ENCODE data around the gene ZNF22. TPM values are rescaled to one million over a fixed set of nuclear protein-coding genes. Genes with fewer than 3 reads are reported as not detected.
A peak's percentile ranks its signal among the peaks of the same experiment; 100 is the strongest.

ZNF22 gene
- total RNA-seq, 1 experiment from 2014 or later = 29.9 TPM

DNA sequence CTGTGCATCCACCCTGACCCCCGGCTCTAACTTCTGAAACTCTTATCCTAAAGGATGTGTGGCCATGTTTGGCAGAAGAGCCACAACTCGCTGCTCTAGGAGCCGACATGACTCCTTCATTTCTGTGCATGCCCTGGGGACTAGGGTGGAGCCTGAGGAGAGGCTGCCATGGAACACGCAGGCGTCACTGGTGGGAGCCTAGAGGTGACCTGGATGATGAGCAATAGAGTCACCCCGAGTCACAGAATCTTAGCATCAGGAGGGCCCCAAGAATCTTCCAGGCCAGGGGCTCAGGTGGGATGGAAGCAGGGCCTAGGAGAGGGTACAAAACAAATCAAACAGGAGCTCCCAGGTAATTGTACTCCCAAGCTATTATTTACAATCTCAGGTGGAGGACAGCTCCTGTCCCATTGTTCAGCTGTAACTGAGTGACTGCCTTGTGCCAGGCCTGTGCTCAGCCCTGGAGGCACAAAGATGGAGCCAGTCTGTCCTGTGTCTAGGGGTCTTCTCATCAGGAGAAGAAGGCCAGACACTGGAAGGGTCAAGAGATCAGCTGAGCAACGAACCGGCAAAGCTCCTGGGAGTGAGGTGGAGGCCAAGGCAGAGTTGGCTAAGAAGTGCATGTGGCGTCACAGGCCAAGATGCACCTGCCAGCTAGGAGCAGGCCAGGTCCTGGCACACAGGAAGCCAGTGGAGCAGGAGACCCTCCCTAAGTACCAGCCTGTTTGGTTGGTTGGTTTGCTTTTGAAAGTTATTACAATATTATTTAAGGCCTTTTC lies 5.8 kb upstream of the ZNF22 start:
- no peaks in the 10 kb centered on the region for H4K20me1 ChIP-seq (ENCODE audit: insufficient read depth)
- H3K4me3 ChIP-seq = no peak overlapping the region
- H3K9me3 ChIP-seq (ENCODE audit: insufficient read depth, low read depth) = no peaks in the 10 kb centered on the region
- no peaks in the 10 kb centered on the region for H3K36me3 ChIP-seq (ENCODE audit: low read depth)
- H2AFZ ChIP-seq = peak overlapping the region; percentile 53; the same call in 1 of the 2 replicates
- H3K9me2 ChIP-seq (ENCODE audit: insufficient read depth) = no peaks in the 10 kb centered on the region
- no peaks in the 10 kb centered on the region for H3K79me2 ChIP-seq (ENCODE audit: low read depth)
- H3F3A ChIP-seq (ENCODE audit: insufficient read depth, low read depth) = peaks cover 32% of the 10 kb centered on the region
- peak overlapping the region; percentile 58 for H3K4me2 ChIP-seq
- POLR2A ChIA-PET (ENCODE audit: unreplicated experiment) = interaction anchor here (1.0 kb wide), 1 partner anchor 14 kb away, joined by 10 read pairs; no protein-coding TSS in a partner anchor
- no peaks in the 10 kb centered on the region for H3K27me3 ChIP-seq (ENCODE audit: insufficient read depth, low read depth)
- BruUV-seq (replicated peaks) = no TSS peak
- peaks cover 48% of the 10 kb centered on the region for H3K4me1 ChIP-seq (replicated peaks; ENCODE audit: insufficient read depth)
- TF ChIP-seq, protein P1, sequence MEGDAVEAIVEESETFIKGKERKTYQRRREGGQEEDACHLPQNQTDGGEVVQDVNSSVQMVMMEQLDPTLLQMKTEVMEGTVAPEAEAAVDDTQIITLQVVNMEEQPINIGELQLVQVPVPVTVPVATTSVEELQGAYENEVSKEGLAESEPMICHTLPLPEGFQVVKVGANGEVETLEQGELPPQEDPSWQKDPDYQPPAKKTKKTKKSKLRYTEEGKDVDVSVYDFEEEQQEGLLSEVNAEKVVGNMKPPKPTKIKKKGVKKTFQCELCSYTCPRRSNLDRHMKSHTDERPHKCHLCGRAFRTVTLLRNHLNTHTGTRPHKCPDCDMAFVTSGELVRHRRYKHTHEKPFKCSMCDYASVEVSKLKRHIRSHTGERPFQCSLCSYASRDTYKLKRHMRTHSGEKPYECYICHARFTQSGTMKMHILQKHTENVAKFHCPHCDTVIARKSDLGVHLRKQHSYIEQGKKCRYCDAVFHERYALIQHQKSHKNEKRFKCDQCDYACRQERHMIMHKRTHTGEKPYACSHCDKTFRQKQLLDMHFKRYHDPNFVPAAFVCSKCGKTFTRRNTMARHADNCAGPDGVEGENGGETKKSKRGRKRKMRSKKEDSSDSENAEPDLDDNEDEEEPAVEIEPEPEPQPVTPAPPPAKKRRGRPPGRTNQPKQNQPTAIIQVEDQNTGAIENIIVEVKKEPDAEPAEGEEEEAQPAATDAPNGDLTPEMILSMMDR (conservative IDR thresholded peaks at IDR 0.05) = no peak
- TF ChIP-seq EZH2 (IDR thresholded peaks at IDR 0.05; ENCODE audit: low read depth) = no peak
- intact Hi-C loops (cut with micrococcal nuclease; ENCODE audit: unreplicated experiment) = no loop called here
- DNase-seq = no peak
- CTCF ChIA-PET = interaction anchor here (0.8 kb wide), 1 partner anchor 19 kb away, joined by 5 read pairs; no protein-coding TSS in a partner anchor
- H3K27ac ChIP-seq = peak overlapping the region; percentile 84

DNA sequence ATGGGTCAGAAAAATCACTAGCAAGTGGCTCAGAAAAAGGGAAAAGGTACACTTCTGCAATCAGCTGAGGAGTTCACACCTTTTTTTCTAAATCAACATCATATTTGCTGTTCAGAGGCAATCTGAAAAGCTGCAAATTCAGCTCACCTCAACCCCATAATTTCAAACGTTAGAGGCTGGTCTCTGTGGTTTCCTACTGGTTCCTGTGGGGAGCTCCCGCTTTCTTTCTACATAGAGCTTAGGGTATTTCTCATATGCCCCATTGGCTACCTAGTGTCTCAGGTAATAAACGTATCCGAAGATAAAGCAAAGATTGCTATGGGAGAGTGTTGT lies 5.2 kb upstream of the ZNF22 start:
- no peaks in the 10 kb centered on the region for H3K9me3 ChIP-seq (ENCODE audit: insufficient read depth, low read depth)
- TF ChIP-seq, protein P1 (conservative IDR thresholded peaks at IDR 0.05) = no peak
- no peak for TF ChIP-seq EZH2 (IDR thresholded peaks at IDR 0.05; ENCODE audit: low read depth)
- no peak overlapping the region for H3K4me3 ChIP-seq
- DNase-seq = no peak
- H3K79me2 ChIP-seq (ENCODE audit: low read depth) = no peaks in the 10 kb centered on the region
- H3K27ac ChIP-seq = peak overlapping the region; percentile 84
- BruUV-seq (replicated peaks) = no TSS peak
- POLR2A ChIA-PET (ENCODE audit: unreplicated experiment) = interaction anchor here (0.5 kb wide), 1 partner anchor 31 kb away, joined by 3 read pairs; no protein-coding TSS in a partner anchor
- CTCF ChIA-PET = interaction anchor here (0.8 kb wide), 1 partner anchor 20 kb away, joined by 5 read pairs; no protein-coding TSS in a partner anchor
- H3K4me2 ChIP-seq = peak overlapping the region; percentile 58
- H2AFZ ChIP-seq = peak overlapping the region; percentile 53; the same call in 1 of the 2 replicates
- no peaks in the 10 kb centered on the region for H3K9me2 ChIP-seq (ENCODE audit: insufficient read depth)
- H3F3A ChIP-seq (ENCODE audit: insufficient read depth, low read depth) = peaks cover 32% of the 10 kb centered on the region
- H3K36me3 ChIP-seq (ENCODE audit: low read depth) = no peaks in the 10 kb centered on the region
- intact Hi-C loops (cut with micrococcal nuclease; ENCODE audit: unreplicated experiment) = no loop called here
- H3K4me1 ChIP-seq (replicated peaks; ENCODE audit: insufficient read depth) = peaks cover 54% of the 10 kb centered on the region
- no peaks in the 10 kb centered on the region for H4K20me1 ChIP-seq (ENCODE audit: insufficient read depth)
- no peaks in the 10 kb centered on the region for H3K27me3 ChIP-seq (ENCODE audit: insufficient read depth, low read depth)

DNA sequence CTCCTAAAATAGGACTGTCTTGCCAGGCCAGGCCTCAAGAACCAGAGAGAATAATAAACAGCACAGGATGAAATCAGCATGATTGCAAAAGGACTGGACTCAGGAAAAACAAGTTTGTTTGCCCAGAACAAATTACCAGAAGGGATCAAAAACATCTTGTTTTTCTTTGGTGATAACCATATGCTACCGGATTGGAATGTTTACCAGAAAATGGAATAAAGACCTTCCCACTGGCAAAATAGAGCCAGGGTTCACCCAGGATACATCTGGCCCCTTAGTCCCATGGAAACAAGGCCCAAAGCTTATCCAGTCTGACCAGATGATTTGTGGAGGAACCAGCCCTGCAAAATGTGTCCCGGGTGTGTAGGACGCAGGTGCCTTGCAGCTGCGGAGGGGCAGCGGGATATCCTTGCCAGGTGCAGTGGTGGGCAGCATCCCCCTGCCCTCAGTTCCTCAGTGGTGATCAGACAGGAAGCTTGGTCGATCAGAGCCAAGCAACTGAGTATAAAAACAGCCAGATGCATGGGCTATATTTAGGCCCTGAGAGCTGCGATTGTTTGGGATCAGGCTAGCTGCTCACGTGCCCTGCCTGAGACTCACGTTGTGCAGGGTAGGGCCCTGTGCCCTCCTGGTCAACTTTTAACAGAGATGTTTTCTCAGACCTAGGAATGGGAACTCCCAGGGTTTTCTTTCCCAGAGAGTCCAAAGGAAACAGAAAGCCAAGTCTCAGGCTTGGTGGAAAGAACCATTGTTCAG lies 4.6 kb upstream of the ZNF22 start:
- Histone ChIP-seq H3K79me2 (ENCODE audit: low read depth) (no peaks in the 10 kb centered on the region), H3K27ac (peak overlapping the region; percentile 84), H3F3A (ENCODE audit: insufficient read depth, low read depth) (peaks cover 32% of the 10 kb centered on the region), H2AFZ (peak overlapping the region; percentile 53; the same call in 1 of the 2 replicates), H4K20me1 (ENCODE audit: insufficient read depth) (no peaks in the 10 kb centered on the region), H3K27me3 (ENCODE audit: insufficient read depth, low read depth) (no peaks in the 10 kb centered on the region), H3K4me1 (replicated peaks; ENCODE audit: insufficient read depth) (peaks cover 55% of the 10 kb centered on the region), H3K36me3 (ENCODE audit: low read depth) (no peaks in the 10 kb centered on the region), H3K4me3 (no peak overlapping the region), H3K9me3 (ENCODE audit: insufficient read depth, low read depth) (no peaks in the 10 kb centered on the region), H3K9me2 (ENCODE audit: insufficient read depth) (no peaks in the 10 kb centered on the region), H3K4me2 (peak overlapping the region; percentile 58)
- no TSS peak for BruUV-seq (replicated peaks)
- POLR2A ChIA-PET (ENCODE audit: unreplicated experiment) = interaction anchor here (0.5 kb wide), 1 partner anchor 32 kb away, joined by 3 read pairs; no protein-coding TSS in a partner anchor
- CTCF ChIA-PET = no interaction called here
- intact Hi-C loops (cut with micrococcal nuclease; ENCODE audit: unreplicated experiment) = loop anchor here (1.0 kb wide), 1 partner anchor 14 kb away; no protein-coding TSS in a partner anchor
- TF ChIP-seq, protein P1 (conservative IDR thresholded peaks at IDR 0.05) = no peak
- no peak for TF ChIP-seq EZH2 (IDR thresholded peaks at IDR 0.05; ENCODE audit: low read depth)
- peak; percentile 36 to 89 for DNase-seq

All from PC-9 (cell line).